Glomerular endothelial cell (primary cell): Measurements from ENCODE around the gene ADARB1. TPM values are rescaled to one million over a fixed set of nuclear protein-coding genes. Genes with fewer than 3 reads are reported as not detected.

ENCODE experiments used
- DNase-seq: peaks from one replicate; pipeline ENCODE4 v3.0.0-alpha.2; 2011; ENCODE audit warnings: low read depth, low spot score; ENCODE audit errors: extremely low read depth
- total RNA-seq: library from RNA; depleted of rRNA; stranded (reverse); fragments of >200 nt; gene quantifications from 2 replicates; pipeline ENCODE4 v1.2.3, GENCODE V29; 2015

The ADARB1 gene
- total RNA-seq, 1 donor from 2014 or later = 29.8 TPM

DNA sequence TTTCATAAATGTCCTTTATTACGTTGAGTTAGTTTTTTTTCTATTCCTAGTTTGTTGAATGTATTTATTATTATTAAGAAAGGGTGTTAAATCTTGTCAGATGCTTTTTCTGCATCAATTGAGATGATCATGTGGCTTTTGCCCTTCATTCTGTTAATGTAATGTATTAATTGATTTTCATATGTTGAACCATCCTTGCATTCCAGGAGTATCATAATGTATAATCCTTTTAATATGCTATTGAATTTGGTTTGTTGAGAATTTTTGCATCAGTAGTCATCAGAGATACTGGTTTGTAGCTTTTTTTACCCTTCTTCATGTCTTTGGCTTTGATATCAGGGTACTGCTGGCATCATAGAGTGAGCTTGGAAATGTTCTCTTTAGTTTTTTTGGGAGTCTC is 113.3 kb downstream of the ADARB1 start:
- no peak for DNase-seq

DNA sequence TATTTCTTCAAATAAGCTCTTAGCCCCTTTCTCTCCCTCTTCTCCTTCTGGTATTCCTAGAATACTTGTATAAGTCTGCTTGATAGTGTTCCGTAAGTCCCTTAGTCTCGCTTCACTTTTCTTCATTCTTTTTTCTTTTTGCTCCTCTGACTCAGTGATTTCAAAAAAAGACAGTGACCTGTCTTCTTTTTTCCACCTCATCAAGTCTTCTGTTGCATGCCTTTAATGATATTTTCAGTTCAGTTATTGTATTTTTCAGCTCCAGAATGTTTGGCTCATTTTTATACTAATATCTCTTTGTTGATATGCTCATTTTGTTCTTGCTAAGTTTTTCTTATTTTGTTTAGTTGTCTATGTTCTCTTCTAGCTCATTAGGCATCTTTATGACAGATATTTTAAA is 115.6 kb downstream of the ADARB1 start:
- DNase-seq = no peak

DNA sequence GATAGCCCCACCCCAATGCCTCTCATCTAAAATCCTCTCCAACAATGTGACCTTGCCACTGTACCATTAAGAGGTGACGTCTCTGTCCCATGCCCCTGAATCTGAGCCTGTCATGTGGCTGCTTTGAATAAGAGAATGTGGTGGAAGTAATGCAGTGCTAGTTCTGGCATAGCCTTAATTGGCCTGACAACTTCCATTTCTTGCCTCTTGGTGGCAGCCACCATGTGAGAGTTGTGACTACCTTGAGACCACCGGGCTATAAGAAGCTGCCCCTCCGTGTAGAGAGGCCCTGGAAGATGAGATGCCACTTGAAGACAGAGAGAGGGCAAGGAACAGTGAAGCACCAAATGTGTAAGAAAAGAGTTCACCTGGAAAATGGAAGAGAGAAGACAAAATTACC is 118.0 kb downstream of the ADARB1 start:
- no peak for DNase-seq

DNA sequence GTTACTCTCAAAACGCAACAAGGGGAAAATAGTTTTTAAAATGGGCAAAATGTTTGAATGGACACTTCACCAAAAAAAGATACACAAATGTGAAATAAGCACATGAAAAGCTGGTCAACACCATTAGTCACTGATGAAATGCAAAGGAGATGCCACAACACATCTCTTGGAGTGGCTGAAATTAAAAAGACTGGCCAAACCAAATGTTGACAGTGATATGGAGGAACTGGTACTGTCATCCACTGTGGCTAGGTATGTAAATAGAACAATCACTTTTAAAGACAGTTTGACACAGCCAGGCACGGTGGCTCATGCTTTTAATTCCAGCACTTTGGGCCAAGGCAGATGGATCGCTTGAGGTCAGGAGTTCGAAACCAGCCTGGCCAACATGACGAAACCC is 122.2 kb downstream of the ADARB1 start:
- no peak for DNase-seq

DNA sequence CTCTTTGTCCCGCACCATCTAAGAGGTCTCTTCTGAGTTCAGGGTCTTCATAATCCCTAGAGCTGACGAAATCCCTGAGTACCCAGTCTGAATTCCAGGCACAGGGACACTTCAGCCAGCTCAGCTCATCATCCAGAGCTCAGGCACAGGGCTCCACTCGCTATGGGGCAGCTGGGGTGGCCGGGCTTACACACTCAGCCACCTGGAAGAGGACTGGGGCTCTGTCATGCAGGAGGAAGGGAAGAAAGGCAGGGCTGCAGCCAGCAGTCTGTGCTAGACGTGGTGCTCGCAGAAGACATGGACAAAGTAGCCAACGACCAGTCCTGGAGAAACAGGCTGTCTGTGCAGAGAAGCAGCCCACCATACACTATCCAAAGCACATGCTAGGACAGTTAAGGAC is 124.8 kb downstream of the ADARB1 start:
- DNase-seq = no peak

DNA sequence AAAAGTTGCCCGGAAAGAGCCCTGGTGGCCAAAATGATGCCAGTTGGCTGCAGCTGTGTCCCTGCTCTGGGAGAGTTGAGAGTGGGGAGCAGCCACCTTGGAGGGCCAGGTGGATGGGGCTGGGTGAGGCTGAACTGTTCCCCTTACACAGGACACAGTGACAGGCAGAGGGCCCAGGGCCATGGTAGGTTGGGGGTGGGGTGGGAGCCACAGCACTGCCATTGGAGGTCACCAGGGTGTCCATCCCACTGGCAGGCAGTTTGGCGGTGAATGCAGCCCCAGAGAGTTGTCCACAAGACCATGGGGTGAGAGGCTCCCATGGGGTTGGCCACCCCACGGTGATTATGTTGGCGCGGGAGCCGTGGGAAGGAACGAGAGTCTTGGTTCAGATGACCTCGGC is 125.7 kb downstream of the ADARB1 start:
- DNase-seq = no peak

DNA sequence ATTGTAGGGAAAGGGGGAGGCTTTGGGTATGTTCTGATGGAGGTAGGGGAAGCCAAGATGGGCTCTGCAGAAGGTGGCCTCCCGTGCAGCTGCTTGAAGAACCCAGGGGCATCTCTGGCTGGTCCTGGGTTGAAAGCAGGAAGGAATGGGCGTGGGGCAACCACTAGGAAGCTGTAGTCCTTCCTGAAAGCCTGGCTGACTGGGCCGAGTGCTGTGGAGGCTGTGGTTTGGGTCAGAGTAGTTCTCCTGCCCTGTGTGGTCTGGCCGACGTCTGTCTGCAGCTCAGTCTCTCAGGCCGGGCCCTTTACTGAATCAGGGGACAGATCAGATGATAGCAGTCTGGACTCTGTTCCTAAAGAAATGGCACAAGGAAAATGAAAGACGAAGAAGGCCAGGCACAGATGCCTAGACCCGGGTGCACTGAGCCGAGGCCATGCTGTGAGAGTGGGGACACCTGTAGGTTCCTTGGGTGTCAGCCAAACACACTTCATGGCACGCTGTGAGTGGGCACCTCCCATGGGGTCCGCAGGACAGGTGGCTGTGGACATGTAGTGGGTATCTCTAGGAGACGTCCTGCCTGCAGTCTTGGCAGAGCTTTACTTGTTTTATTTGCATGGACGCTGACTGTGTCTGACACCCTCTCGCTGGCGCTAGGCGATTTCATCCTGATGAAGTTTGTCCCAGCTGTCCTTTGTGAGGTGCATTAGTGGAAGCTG is 126.4 kb downstream of the ADARB1 start:
- no peak for DNase-seq

DNA sequence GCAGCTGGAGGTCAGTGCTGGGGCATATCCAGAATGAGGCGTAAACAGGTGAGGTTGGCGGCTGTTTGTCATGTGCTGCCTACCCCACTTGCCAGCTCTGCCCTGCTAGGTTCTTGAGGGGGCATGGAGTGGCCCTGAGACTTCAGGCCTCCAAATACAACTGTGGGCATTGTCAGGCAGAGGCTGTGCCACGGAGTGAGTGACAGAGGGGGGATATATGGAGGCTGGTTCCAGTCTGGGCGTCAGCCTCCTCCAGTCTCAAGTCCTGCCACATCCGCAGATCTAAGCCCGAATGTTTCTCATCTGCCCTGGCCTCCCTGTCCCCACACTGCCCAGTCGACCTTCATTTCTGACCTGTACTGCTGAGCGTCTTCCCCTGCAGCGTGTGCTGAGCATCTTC is 128.0 kb downstream of the ADARB1 start:
- DNase-seq = no peak

DNA sequence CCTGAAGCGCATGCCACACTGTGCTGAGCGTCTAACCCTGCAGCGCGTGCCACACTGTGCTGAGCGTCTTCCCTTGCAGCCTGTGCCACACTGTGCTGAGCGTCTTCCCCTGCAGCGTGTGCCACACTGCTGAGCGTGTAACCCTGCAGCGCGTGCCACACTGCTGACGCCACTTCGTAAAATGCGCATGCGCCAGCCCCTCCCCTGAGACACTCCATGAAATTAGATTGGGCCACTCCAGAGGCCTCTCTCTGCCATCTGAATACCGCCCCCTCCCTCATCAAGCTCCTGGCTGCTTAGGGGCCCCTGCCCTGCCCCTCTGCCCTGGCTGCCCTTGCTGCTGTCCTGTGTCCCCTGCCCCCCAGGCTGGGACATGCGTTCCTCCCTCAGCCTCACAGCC is 128.5 kb downstream of the ADARB1 start:
- DNase-seq = no peak

DNA sequence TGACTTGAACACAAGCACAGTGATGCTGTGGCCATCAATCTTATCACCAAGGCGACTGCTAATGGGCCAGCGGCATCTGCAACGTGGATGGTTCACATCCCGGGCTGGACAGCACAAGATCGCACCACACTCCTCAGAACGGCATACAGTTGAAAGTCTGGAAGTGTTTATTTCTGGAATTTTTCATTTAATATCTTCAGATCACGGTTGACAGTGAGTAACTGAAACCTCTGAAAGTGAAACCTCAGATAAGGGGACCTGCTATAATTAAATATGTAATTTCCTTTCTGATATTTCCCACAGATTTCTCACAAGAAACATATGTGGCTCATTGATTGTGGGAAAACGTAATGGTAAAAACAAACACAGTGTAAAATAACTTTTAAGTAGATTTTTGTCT is 129.6 kb downstream of the ADARB1 start:
- DNase-seq = no peak

DNA sequence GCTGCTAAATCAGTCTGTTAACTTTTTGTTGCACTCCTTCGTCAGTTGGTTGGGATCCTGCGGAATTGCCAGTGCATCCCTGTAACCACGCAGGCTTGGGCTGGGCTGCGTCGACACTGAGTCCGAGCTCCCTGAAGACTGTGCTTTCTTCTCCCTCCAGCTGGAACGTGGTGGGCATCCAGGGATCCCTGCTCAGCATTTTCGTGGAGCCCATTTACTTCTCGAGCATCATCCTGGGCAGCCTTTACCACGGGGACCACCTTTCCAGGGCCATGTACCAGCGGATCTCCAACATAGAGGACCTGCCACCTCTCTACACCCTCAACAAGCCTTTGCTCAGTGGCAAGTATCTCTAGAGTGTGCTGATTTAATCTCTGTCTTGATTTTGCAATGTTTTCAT is 130.0 kb downstream of the ADARB1 start:
- no peak for DNase-seq

DNA sequence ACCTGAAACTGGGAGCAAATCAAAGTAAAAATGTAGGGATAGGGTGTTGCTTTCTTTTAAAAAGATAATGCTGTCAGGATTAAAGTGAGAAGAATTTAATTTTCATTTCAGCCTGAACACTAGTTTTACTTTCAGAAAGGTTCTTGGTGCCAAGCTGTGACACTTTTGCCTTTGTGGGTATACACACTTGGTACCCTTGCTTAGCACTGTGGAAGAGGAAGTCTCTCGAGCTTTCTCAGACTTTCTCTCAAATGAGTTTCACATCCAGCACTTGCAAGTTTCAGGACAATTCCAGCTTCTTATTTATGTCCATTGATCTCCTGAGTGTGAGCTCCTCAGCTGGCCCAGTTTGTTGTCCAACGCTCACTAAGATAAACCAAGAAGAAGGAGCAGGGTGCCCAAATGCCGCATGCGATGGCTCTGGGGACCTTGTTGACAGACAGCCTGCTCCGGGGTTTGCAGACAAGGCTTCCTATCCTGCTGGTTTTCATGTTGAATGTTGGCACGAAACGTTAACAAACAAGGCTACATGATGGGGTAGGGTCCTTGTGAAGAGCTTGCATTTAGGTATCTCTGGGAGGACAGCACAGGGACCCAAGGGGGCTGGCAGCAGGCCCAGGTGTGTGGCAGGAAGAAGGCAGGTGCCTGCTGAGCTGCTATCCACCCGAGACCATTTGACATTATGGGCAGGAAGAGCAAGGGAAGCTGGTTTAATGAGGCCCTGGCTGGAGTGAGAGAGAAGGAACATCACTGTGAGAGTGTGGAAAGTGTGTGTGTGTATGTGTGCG is 133.7 kb downstream of the ADARB1 start:
- DNase-seq = no peak

DNA sequence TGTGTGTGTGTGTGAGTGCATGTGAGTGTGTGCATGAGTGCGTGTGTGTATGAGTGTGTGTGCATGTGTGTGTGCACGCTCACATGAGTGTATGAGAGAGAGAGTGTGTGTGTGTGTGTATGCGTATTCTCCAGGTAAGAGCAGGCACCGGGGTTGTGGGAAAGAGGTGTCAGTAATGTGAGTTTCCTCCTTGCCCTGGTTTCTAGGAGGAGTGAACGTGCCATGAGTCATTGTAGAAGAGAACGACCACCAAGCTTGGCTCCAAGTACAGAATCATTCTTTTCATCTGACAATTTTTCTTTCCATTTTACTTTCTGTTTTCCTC is 134.2 kb downstream of the ADARB1 start:
- no peak for DNase-seq

DNA sequence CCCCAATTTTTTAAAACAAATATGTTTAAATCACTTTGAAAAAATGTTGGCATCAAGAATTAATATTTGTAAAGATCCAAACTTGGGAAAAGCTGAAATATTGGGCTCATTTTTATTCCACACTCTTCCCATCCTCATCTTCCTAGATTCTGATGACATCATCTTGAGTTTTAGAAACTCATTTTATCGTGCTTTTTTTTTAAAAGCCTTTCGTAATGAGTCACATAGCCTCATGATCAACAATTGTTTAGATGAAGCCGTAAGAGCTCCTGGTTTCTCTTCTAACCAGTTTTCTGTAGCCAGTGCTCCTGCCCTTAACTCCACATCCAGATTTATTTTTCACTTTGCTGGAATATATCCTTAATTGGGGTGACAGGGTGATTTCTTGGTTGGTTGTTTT is 134.7 kb downstream of the ADARB1 start:
- no peak for DNase-seq

DNA sequence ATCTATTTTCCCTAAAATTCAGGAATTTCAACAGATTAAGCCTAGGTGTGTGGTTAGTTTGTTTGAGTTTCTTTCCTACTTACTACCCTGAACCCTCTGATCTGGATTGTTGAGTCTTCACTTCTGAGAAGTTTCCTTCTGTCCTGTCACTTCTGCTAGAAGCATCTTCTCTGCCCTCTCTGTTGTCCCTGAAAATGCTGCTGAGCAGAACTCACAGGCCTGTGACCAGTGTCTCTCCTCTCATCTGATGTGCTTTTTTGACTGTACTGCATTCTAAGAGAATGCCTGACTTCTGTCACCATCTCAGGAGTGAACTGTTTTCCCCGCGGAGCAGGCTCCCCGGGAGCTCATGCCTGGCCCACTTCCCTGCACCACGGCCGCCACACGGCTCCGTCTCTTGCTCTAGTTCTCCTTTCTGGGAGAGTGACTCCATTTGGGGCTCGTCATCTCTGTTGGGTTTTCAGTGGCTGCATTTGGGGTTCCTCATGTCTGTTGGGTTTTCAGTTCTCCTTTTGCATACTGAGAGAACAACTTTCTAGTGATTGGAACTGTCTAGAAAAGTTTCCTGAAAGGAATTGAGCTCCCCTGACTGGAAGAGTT is 135.4 kb downstream of the ADARB1 start:
- DNase-seq = no peak

DNA sequence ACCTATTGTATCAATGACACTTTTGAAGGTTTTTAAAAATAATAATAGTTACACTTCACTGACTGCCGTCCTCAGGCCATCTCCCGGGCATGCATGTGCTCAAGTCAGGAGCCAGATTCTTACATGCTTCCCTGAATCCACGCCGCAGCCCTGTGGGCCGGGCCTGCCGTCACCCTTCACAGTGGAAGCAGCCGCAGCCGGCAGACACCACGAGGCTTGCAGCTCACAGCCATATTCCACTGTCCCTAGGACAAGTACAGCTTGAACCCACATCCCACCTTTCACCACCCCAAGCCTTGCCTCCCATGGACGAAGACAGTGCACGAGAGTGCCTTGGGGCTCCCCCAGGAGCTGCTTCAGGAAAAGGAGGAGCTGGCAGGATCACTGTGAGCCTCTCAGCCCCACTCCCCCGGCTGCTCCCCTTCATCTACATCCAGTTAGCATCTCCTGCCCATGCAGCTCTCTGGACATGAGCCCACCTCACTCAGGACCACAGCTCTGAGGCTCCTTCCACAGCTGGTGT is 136.1 kb downstream of the ADARB1 start:
- DNase-seq = no peak

DNA sequence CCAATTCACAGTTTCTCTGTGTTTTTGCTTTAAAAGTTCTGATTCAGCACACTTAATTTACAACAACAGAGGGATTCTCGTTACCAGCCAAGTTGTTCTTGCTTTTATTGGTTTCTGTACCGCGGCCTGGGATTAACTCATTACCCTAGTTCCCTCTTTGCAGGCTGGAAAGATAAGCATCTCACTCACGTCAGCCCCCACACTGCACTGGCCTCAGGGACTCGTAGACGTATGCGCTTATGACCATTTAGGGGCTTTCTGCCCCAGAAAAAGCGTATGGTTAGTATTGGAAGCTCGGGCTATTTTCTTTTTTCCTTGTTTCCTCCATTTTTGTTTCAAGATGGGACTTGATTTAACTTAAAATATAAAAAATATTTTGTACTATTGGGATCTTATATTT is 137.3 kb downstream of the ADARB1 start:
- DNase-seq = no peak

DNA sequence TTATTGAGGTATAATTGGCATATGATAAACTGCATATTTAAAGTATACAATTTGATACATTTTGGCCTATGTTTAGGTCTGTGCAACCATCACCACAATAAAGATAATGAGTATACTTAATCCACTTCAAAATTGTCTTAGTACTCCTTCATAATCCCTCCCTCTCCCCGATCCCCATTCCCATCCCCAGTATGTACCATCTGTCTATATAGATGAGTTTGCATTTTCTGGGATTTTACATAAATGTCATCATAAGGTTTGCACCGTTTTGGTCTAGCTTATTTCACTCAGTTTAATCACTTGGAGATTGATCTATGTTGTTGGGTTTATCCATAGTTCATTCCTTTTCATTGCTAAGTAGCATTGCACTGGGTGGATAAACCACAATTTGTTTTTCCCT is 139.0 kb downstream of the ADARB1 start:
- DNase-seq = no peak

DNA sequence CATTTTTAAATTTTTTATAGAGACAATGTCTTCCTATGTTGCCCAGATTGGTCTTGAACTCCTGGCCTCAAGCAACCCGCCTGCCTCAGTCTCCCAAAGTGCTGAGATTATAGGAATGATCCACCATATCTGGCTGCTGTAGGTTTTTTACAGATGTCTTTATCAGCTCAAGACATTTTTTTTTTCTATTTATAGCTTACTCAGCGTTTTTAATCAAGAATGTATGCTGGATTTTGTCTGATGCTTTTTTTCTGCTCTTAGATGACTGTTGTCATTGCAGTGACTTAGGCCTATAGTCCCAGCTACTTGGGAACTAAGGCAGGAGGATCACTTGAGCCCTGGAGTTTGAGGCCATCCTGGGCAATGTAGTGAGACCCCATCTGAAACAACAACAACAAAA is 140.8 kb downstream of the ADARB1 start:
- no peak for DNase-seq

DNA sequence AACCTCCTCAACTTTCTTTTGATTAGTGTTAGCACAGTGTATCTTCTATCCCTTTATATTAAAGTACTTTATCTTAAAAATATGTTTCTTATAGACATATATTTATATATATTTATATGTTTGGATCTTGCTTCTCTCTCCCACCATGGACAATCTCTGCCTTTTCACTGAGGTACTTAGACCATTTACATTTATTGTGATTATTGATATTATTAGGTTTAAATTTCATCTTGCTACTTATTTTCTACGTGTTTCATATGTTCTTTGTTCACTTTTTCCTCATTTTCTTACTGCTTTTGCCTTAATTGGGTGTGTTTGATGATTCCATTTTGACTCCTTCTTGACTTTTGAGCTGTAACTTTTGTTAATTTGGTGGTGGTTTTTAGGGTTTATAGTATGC is 142.6 kb downstream of the ADARB1 start:
- no peak for DNase-seq

DNA sequence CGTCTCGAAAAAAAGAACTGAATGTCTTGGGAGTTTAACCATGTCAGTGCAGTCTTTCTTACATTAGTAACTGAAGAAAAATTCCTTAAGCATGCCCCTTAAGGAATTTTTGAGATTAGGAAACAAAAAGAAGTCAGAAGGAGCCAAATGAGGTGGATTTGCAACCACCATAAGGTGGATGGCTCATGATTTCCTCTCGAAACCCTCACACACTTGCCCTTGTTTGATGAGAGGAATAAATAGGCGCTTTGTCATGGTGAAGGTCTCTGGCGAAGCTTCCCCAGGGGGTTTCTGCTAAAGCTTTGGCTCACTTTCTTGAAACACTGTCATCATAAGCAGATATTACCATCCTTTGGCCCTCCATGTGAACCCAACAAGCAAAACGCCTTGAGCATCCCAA is 145.1 kb downstream of the ADARB1 start:
- DNase-seq = no peak

DNA sequence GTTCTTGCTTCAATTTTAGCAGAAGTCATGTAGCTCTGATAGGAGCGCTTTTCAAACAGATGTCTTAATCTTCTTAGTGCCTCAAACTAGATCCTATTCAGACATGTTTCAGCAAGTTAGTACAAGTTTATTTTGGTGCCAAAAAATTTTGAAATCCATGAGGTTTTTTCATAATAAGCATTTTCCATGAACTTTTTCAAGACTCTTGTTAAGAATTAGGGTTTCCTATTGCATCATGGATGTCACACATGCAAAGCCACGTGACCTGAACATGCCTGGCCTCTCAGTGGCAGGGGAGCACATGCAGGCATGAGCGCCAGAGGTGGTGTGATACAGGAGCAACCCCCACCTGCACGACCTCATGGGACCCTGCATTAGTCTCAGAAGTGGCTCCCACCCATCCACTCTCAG is 145.7 kb downstream of the ADARB1 start:
- no peak for DNase-seq
